Fibroblast of pulmonary artery (primary cell): ENCODE data around the gene NT5DC3.
A peak's percentile ranks its signal among the peaks of the same experiment; 100 is the strongest.

Experiments used
- DNase-seq: peaks from one replicate; pipeline ENCODE4 v3.0.0-alpha.2; 2010; ENCODE audit warnings: low read depth
- H3K4me3 ChIP-seq: replicated peaks from 2 replicates; pipeline ENCODE4 v1.5.1; 2011; ENCODE audit warnings: low read depth, mild to moderate bottlenecking, control low read depth, low read length, moderate library complexity
- CTCF ChIP-seq: IDR thresholded peaks from 2 replicates; pipeline ENCODE4 v1.5.1; 2011; ENCODE audit warnings: mild to moderate bottlenecking, control low read depth, low read length, inconsistent platforms; ENCODE audit errors: missing control alignments

Gene NT5DC3

DNA sequence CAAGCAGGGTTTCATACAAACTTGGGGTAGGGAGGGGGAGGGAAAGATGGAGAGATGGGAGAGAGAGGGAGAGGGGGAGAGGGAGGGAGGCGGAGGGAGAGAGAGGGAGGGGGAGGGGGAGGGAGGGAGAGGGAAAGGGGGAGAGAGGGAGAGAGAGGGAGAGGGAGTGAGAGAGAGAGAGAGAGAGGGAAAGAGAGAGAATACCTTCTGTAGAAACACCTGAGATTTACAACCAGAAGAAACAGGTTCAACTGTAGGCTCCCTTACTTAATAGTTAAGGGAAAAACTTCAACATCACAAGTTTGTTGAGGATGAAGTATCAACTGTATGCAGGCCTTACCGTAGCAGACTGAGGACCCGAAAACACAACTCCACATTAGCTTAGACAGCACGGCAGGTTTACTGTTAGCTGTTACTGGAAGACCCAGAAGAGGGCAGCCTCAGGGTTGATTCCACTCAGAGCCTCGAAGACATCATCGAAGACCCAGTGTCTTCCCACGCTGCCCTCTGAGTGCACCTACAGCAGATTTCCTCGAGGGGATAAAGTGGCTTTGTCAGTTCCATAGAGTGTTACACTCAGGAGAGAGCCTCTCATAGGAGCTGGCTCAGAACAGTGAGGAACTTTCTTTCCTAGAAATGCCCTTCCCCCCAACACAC is 72.4 kb downstream of the NT5DC3 start:
- H3K4me3 ChIP-seq: no peak overlapping the region
- TF ChIP-seq CTCF: no peak
- peak; percentile 6 for DNase-seq

DNA sequence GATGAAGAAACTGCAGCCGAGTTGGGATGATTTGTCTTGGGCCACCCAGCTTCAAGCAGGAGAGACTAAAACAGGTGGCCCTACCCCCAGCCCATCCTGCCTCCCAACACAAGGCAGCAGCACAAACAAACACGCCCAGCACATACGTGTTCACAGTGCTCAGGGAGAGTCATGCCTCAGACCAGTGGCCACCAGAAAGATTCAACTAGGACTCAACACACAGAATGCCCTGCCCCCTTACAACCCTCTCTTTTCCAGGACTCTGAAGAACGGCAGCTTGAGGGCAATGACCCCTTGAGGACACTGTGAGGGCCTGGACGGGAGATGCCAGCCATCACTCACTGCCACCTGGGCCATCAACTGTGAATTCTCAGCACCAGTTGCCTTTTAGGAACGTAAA is 75.0 kb downstream of the NT5DC3 start:
- TF ChIP-seq CTCF: no peak
- no peak overlapping the region for H3K4me3 ChIP-seq
- no peak for DNase-seq

DNA sequence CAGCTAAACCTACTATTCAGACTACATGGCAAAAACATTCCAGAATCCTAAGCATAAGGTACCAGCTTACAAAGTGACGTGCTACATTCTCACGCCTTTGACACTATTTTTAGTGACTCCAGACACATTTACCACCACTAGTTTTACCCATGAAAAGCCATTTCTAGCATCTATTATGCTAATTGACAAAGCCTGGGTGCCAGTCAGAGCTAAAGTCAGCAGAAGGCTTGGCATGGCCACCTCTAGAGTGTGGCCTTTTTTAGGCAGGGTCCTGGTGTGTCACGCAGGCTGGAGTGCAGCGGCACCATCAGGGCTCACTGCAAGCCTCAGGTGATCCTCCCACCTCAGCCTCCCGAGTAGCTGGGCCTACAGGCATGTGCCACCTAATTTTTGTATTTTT is 75.7 kb downstream of the NT5DC3 start:
- TF ChIP-seq CTCF: no peak
- H3K4me3 ChIP-seq: no peak overlapping the region

GRCh38 chr12:103762473-103762872 is 78.6 kb downstream of the NT5DC3 start:
- H3K4me3 ChIP-seq: no peak overlapping the region
- no peak for TF ChIP-seq CTCF
- no peak for DNase-seq

More for the DNA sequence above, 75.7 kb downstream of the NT5DC3 start:
- no peak for DNase-seq

DNA sequence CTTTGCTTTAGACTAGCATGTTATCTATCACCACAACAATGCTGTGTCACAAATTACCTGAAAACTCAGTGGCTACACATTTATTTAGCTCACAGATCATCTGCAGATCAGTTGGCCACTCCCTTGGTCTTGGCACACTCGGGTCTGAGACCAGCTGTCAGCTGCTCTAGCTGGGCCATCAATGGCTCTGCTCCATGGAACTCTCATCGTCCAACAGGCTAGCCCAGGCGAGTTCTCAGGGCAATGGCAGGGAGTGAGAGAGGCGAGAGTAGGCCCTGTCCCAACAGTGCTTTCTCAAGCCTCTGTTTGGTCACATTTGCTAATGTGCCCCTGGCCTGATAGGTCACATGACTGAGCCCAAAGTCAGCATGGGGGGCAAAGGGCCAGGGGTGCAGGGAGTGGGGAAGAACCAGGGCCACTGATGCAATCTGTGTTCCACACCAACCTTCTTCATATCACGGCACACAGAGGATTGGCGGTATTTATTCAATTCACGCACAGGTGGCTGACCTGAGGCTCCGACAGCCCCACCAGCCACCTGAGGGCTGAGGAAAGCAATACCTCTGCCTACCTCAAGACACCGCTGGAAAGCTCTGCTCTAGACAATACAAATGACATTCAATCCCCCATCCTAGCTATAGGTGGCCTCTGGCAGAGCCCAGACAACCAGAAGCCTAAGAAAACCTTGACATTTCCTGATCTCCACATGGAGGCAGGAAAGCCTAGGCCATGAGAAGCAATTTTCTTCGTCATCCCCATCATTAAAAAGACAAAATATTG is 82.5 kb downstream of the NT5DC3 start:
- H3K4me3 ChIP-seq: no peak overlapping the region
- TF ChIP-seq CTCF: no peak
- DNase-seq: no peak

GRCh38 chr12:103757248-103757647 is 83.8 kb downstream of the NT5DC3 start:
- no peak for TF ChIP-seq CTCF
- DNase-seq: no peak
- no peak overlapping the region for H3K4me3 ChIP-seq

- no peak for DNase-seq
- no peak overlapping the region for H3K4me3 ChIP-seq
- TF ChIP-seq CTCF: no peak
These were observed 84.6 kb downstream of the NT5DC3 start for GRCh38 chr12:103756443-103756842.
